NCI-H1694 treated with DMSO at 0.1 percent for 48 hours (cell line): ENCODE data around the gene PRPF39.
"Not testable (repeated sequence)": the region's sequence is repeated elsewhere in the genome, so short reads cannot be mapped to it uniquely, and the experiment has no call there.

ENCODE experiments used
- DNase-seq: peaks from one replicate; lab custom pipeline; 2025; lab: John Stamatoyannopoulos, UW

PRPF39 gene

GRCh38 chr14:45083976-45084722 is at the start of gene PRPF39:
Gene PRPF39 (plus strand): TSS chr14:45084116. CDS start chr14:45095240, 11,124 bp downstream.
- DNase-seq, result peak; percentile 90

DNA sequence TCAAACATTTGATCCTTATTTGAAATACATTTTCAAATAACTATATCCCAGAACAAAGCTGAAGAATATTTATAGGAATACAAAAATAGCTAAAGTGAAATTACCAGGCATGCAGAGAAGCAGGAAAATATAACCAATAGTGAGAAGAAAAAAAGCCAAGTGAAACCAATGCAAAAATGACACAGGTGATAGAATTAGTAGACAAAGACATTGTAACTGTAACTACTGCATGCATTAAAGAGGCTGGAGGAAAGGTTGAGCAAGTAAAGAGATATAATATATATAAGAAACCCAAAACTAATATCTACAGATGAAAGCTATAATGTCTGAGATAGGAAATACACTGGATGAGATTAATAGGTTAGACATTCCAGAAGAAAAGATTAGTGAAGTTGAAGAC is 49.2 kb upstream of the PRPF39 start:
- DNase-seq, result no peak

GRCh38 chr14:45038256-45038655 is 45.7 kb upstream of the PRPF39 start:
- no peak for DNase-seq

DNA sequence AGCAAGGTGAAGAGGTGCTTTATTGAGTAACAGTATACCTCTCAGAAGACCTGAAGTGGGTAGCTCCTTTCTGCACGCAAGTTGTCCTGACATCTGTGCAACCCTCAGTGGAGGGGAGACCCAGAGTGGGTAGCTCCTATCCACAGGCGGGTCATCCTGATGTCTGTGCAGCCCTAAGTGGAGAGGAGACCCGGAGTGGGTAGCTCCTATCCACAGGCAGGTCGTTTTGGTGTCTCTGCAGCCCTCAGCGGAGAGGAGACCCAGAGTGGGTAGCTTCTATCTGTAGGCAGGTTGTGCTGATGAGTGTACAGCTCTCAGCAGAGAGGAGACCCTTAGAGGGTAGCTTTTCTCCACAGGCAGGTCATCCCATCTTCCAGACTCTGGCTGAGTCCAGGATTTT is 45.1 kb upstream of the PRPF39 start:
- no peak for DNase-seq

DNA sequence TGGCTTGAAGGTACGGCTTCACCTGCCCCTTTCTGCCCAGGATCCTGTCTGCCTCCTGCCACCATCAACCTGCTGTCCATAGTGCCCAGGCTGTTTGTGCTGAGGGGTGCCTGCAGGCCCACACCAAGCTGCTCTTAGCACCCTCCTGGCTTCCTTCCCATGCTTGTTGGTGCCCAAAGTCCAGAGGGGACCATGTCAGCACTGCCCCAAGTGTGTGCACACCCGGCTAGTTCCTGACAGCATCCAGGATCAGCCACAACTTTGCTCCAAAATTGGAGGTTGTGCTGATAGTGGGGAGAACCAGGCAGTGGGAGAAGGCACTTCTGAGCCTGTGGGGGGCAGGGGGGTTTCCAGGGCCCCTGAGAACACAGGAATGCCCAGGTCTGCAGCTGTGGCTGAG is 44.5 kb upstream of the PRPF39 start:
- no peak for DNase-seq

GRCh38 chr14:45041641-45042040 is 42.3 kb upstream of the PRPF39 start:
- DNase-seq, result no peak

- DNase-seq, result no peak
Measured at GRCh38 chr14:45044638-45045037, 39.3 kb upstream of the PRPF39 start.

DNA sequence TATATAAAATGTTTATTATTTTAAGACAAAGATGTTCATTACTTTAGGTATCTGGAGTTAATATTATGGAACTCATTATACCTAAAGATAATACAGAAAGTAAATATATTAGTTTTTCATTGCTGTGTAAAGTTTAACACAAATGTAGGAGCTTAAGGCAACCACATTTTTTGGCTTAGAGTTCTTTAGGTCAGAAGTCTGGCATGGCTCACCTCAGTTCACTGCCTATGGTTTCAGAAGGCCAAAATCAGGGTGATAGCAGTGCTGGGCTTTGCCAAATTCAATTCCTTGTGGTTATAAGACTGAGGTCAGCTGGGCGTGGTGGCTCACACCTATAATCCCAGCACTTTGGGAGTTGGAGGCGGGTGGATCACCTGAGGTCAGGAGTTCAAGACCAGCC is 35.5 kb upstream of the PRPF39 start:
- DNase-seq, result no peak

- DNase-seq, result no peak
Measured at GRCh38 chr14:45051180-45051579, 32.7 kb upstream of the PRPF39 start.

DNA sequence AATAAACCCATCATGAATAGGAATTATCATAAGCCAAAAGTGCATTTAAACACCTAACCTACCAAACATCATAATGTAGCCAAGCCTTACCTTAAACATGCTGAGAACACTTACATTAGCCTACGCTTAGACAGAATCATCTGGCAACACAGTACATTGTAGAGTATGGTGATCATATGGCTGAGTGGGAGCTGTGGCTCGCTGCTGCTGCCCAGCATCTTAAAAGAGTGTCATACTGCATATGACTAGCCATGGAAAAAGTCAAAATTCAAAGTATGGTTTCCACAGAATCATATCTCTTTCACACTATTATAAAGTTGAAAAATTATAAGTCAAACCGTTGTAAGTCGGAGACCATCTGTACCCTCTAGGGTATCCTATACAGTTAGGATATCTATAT is 32.0 kb upstream of the PRPF39 start:
- no peak for DNase-seq

DNA sequence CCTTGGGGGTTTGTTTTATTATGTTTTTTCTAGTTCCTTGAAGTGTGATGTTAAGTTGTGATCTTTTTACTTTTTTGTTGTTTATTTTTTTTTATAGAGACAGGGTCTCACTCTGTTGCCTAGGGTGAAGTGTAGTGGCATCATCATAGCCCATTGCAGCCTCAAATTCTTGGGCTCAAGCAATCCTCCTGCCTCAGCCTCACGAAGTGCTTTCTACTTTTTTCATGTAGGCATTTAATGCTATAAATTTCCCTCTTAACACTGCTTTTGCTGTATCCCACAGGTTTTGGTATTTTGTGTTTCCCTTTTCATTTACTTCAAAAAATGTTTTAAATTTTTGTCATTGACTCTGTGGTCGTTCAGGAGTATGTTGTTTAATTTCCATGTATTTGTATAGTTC is 26.6 kb upstream of the PRPF39 start:
- no peak for DNase-seq

DNA sequence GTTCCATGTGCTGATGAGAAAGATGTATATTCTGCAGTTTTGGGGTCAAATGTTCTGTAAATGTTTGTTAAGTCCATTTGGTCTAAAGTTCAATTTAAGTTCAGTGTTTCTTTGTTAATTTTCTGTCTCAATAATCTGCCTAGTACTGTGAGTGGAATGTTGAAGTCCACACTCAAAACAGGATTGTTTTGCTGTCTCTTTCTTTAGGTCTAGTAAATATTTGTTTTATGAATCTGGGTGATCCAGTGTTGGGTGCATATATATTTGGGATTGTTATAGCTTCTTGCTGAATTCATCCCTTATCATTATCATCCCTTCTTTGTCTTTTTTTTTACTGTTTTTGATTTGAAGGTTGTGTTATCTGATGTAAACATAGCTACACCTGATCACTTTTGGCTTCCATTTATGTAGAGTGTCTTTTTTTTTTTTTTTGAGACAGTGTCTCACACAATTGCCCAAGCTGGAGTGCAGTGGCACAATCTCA is 26.0 kb upstream of the PRPF39 start:
- no peak for DNase-seq

- no peak for DNase-seq
Measured at GRCh38 chr14:45060551-45060950, 23.4 kb upstream of the PRPF39 start.

GRCh38 chr14:45065540-45065939 is 18.4 kb upstream of the PRPF39 start:
- DNase-seq, result no peak

DNA sequence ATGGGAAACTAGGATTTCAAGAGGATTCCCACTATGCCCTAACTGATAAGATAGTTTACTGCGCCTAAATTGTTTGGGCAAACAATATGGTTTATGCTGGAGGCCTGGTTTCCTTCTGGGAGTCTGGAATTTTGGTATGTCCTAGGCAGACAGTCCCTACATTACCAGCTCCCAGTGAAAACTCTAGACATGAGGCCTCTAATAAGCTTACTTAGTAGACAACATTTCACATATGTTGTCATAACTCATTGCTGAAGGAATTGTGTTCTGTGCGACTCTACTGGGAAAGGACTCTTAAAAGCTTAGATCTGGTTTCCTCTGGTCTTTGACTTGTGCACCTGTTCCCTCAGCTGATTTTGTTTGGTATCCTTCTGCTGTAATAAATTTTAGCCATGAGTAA is 18.0 kb upstream of the PRPF39 start:
- DNase-seq, result no peak

GRCh38 chr14:45066667-45067066 is 17.2 kb upstream of the PRPF39 start:
- DNase-seq, result no peak

DNA sequence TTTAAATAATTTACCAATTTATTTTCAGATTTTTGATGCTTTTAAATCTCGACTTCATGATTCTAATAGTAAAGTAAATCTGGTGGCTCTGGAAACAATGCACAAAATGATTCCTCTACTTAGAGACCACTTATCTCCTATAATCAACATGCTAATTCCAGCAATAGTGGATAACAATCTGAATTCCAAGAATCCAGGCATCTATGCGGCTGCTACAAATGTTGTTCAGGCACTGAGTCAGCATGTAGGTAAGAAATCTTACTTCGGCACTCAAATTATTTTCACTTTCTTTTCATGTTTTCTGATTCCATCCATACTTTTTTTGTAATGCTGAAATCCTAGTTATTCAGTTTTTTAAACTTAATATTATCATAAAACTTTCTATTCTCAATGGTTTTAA is 15.5 kb upstream of the PRPF39 start:
- no peak for DNase-seq

DNA sequence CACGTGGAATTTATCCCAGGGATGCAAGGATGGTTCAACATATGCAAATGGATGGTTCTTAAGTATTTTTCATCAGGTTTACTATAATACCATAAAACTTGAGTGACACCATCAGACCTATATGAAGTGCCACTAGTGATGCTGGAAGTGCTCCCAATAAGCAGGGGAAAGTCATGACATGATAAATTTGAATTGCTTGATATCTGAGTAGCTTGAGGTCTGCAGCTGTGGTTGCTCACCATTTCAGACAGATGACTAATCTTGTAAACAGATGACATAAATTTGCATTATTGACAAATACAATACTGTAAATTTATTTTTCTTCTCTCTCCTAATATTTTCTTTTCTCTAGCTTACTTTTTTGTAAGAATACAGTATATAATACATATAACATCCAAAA is 13.7 kb upstream of the PRPF39 start:
- no peak for DNase-seq

DNA sequence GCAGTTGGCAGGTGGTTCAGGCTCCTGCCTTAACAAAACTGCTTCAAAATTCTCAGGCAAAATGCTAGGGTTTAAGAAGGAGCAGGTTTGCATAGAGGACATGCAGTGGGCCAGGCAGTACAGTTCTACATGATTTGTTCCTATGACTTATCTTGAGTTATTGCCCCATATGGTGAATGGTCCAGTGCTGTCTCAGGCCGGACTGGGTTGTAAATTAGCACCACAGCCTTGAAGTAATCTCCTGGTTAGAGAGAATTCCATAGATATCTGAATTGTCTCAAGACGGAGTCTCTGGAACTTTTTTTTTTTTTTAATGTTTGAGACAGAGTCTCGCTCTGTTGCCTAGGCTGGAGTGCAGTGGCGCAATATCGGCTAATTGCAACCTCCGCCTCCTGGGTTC is 11.8 kb upstream of the PRPF39 start:
- DNase-seq, result no peak

GRCh38 chr14:45073231-45073879 is 10.6 kb upstream of the PRPF39 start:
- DNase-seq, result no peak

- no peak for DNase-seq
Measured at GRCh38 chr14:45078323-45078722, 5.6 kb upstream of the PRPF39 start.

DNA sequence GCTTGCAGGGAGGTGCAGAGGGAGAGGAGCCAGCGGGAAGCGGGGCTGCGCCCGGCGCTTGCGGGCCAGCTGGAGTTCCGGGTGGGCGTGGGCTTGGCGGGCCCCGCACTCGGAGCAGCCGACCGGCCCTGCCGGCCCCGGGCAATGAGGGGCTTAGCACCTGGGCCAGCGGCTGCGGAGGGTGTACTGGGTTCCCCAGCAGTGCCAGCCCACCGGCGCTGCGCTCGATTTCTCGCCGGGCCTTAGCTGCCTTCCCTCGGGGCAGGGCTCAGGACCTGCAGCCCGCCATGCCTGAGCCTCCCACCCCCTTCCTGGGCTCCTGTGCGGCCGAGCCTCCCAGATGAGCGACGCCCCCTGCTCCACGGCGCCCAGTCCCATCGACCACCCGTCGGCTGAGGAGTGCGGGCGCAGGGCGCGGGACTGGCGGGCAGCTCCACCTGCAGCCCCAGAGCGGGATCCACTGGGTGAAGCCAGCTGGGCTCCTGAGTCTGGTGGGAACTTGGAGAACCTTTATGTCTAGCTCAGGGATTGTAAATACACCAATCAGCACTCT is 3.4 kb upstream of the PRPF39 start:
- not testable (repeated sequence) for DNase-seq

GRCh38 chr14:45081096-45081495 is 2.8 kb upstream of the PRPF39 start:
- not testable (repeated sequence) for DNase-seq
